Liver (tissue), 9 donors: ENCODE results near the gene SPACDR. TPM values are rescaled to one million over a fixed set of nuclear protein-coding genes. Genes with fewer than 3 reads are reported as not detected.

Source experiments
- DNase-seq: peaks from one replicate; pipeline ENCODE4 v3.0.0-alpha.2; 2017; ENCODE audit warnings: low spot score
- H3K27ac ChIP-seq, 2 donors: one replicate each; pipeline ENCODE4 v1.7.0; 2013; ENCODE audit warnings: inconsistent platforms in 2 of 2, low read length in 2 of 2, control low read depth in 1 of 2, low read depth in 1 of 2, mild to moderate bottlenecking in 1 of 2
- H3K27me3 ChIP-seq, 4 donors: one replicate each; pipeline versions ENCODE4 v1.6.1 to v1.7.0; 2013; ENCODE audit warnings: low read length in 3 of 4, inconsistent platforms in 1 of 4, mild to moderate bottlenecking in 1 of 4, moderate library complexity in 1 of 4; ENCODE audit not compliant: control insufficient read depth in 4 of 4, insufficient read depth in 4 of 4
- H3K36me3 ChIP-seq, 4 donors: one replicate each; pipeline versions ENCODE4 v1.6.1 to v1.7.0; 2013; ENCODE audit warnings: low read length in 3 of 4, mild to moderate bottlenecking in 3 of 4, low read depth in 1 of 4, moderate library complexity in 1 of 4; ENCODE audit not compliant: control insufficient read depth in 4 of 4, insufficient read depth in 3 of 4
- H3K4me1 ChIP-seq, 4 donors: one replicate each; pipeline versions ENCODE4 v1.6.1 to v1.7.0; 2013; ENCODE audit warnings: low read length in 3 of 4, mild to moderate bottlenecking in 3 of 4, moderate library complexity in 1 of 4; ENCODE audit not compliant: control insufficient read depth in 4 of 4, insufficient read depth in 4 of 4
- H3K4me3 ChIP-seq, 3 donors: one replicate each; pipeline versions ENCODE4 v1.6.1 to v1.7.0; 2013; ENCODE audit warnings: low read length in 3 of 3, control low read depth in 1 of 3, low read depth in 1 of 3, mild to moderate bottlenecking in 1 of 3
- H3K9ac ChIP-seq, 2 donors: one replicate each; pipeline ENCODE4 v1.7.0; 2013; ENCODE audit warnings: low read length in 2 of 2, mild to moderate bottlenecking in 2 of 2, moderate library complexity in 2 of 2, control low read depth in 1 of 2, low read depth in 1 of 2
- H3K9me3 ChIP-seq, 4 donors: one replicate each; pipeline versions ENCODE4 v1.6.1 to v1.7.0; 2013; ENCODE audit warnings: low read length in 3 of 4; ENCODE audit not compliant: control insufficient read depth in 4 of 4
- ATF3 ChIP-seq: IDR thresholded peaks from 2 replicates; pipeline ENCODE4 v1.6.1; 2016; ENCODE audit warnings: antibody characterized with exemption
- EGR1 ChIP-seq, 2 donors: IDR thresholded peaks; 2 replicates each; pipeline ENCODE4 v1.6.1; 2016 to 2018; ENCODE audit warnings: antibody characterized with exemption in 2 of 2, low read depth in 2 of 2
- FOXA1 ChIP-seq: IDR thresholded peaks from 2 replicates; pipeline ENCODE4 v1.6.1; 2016; ENCODE audit warnings: antibody characterized with exemption
- FOXA2 ChIP-seq: IDR thresholded peaks from 2 replicates; pipeline ENCODE4 v1.6.1; 2016; ENCODE audit warnings: antibody characterized with exemption
- GABPA ChIP-seq, 2 donors: IDR thresholded peaks in 1 of 2; conservative IDR thresholded peaks in 1 of 2; 2 replicates each; pipeline ENCODE4 v1.6.1; 2016; ENCODE audit warnings: antibody characterized with exemption in 2 of 2, mild to moderate bottlenecking in 1 of 2, moderate library complexity in 1 of 2
- HNF4A ChIP-seq, 2 donors: conservative IDR thresholded peaks; 2 replicates each; pipeline ENCODE4 v1.6.1; 2016; ENCODE audit warnings: antibody characterized with exemption in 2 of 2, mild to moderate bottlenecking in 2 of 2
- HNF4G ChIP-seq: IDR thresholded peaks from 2 replicates; pipeline ENCODE4 v1.6.1; 2016; ENCODE audit warnings: antibody characterized with exemption
- JUND ChIP-seq, 2 donors: IDR thresholded peaks; 2 replicates each; pipeline ENCODE4 v1.6.1; 2016; ENCODE audit warnings: antibody characterized with exemption in 2 of 2
- NR2F2 ChIP-seq: IDR thresholded peaks from 2 replicates; pipeline ENCODE4 v1.6.1; 2016; ENCODE audit warnings: antibody characterized with exemption
- RAD21 ChIP-seq, 2 donors: IDR thresholded peaks; 2 replicates each; pipeline ENCODE4 v1.6.1; 2016; ENCODE audit warnings: antibody characterized with exemption in 2 of 2, mild to moderate bottlenecking in 2 of 2
- REST ChIP-seq: IDR thresholded peaks from 2 replicates; pipeline ENCODE4 v1.6.1; 2016; ENCODE audit warnings: antibody characterized with exemption, mild to moderate bottlenecking
- RXRA ChIP-seq, 2 donors: IDR thresholded peaks; 2 replicates each; pipeline ENCODE4 v1.6.1; 2017 to 2018; ENCODE audit warnings: antibody characterized with exemption in 2 of 2, mild to moderate bottlenecking in 1 of 2
- SP1 ChIP-seq: IDR thresholded peaks from 2 replicates; pipeline ENCODE4 v1.6.1; 2018; ENCODE audit warnings: antibody characterized with exemption, mild to moderate bottlenecking
- TAF1 ChIP-seq: conservative IDR thresholded peaks from 2 replicates; pipeline ENCODE4 v1.6.1; 2016; ENCODE audit warnings: antibody characterized with exemption, mild to moderate bottlenecking
- YY1 ChIP-seq: IDR thresholded peaks from 2 replicates; pipeline ENCODE4 v1.6.1; 2016; ENCODE audit warnings: antibody characterized with exemption, mild to moderate bottlenecking
- WGBS: extraction: QIAGEN DNeasy Blood & Tissue Kit; methylation state at CpG from one replicate; pipeline ENCODE4 v1.1.7; 2013; 5-methylcytosine and 5-hydroxymethylcytosine counted together
- polyA plus RNA-seq, 2 donors: library from polyadenylated mRNA; stranded (reverse) in 1 of 2; unstranded in 1 of 2; fragments of 200-250 nt in 1 of 2; fragments of >200 nt in 1 of 2; fragmentation: Nextera tagmentation in 1 of 2; extraction: Ambion mirVana in 1 of 2; gene quantifications; one replicate each; pipeline versions ENCODE4 v1.2.1 to v1.2.3, GENCODE V29; 2013 to 2015
- total RNA-seq, 2 donors: library from RNA; depleted of rRNA; stranded (reverse); fragments of >200 nt; gene quantifications; one replicate each; pipeline ENCODE4 v1.2.3, GENCODE V29; 2014
- TF ChIP-seq, protein P1 (sequence below): IDR thresholded peaks from 2 replicates; pipeline ENCODE4 v1.6.1; 2016; ENCODE audit warnings: antibody characterized with exemption
- TF ChIP-seq, protein P2 (sequence below): fragments of 150-350 bp; IDR thresholded peaks from 2 replicates; pipeline ENCODE4 v1.5.1; 2017; ENCODE audit warnings: improper control_type of control experiment, low read depth, low read length; ENCODE audit not compliant: missing input control
- TF ChIP-seq, protein P3 (sequence below): IDR thresholded peaks from 2 replicates; pipeline ENCODE4 v1.6.1; 2016; ENCODE audit warnings: antibody characterized with exemption
- donor health status: healthy.
- donor health status: healthy.
- donor health status: healthy.
- donor health status: healthy.
- donor health status: healthy.

SPACDR gene
- total and polyA plus RNA-seq, 4 donors: 0.06 to 0.33 (median 0.17) TPM; not detected in 1

DNA sequence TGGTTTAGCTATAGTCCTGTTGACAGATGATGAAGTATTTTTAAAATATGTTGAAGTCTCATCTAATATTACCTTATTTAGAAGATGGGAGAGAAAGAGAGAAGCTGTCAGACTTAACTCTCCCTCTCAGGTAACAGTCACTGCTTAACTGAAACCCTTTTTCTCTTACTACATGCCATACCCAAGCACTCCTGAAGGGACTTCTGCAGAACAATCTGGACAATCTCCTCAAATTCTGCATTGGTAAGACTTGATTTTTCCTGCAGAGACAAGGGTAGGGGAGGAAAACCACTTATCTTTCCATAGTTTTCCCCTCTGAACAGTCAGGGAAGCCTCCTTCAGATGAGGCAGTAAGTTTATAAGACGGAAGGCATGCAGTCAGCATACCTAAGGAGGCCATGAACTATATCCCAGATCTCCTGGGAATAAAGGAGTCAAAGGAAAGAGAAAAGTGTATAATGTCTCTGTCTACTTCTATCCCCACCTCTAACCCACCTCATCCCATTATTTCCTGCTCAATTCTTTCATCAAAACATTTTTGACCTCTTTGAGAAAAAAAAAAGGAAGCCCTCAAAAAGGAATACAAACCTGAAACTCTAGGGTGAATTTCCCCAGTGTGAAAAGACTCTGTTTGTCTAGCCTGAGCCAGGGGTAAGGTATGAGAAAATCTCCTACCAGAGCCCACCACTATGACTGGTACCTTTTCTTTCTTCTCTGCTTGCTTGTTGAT is 45.0 kb downstream of the SPACDR start:
- H3K4me1 ChIP-seq: no peaks in the 10 kb centered on the region
- no peak overlapping the region for H3K9ac ChIP-seq
- no peaks in the 10 kb centered on the region for H3K36me3 ChIP-seq
- no peak overlapping the region for H3K27ac ChIP-seq
- no peak overlapping the region for H3K4me3 ChIP-seq
- DNase-seq: no peak
- TF ChIP-seq ATF3: no peak
- TF ChIP-seq, protein P1, sequence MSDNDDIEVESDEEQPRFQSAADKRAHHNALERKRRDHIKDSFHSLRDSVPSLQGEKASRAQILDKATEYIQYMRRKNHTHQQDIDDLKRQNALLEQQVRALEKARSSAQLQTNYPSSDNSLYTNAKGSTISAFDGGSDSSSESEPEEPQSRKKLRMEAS: no peak
- H3K9me3 ChIP-seq: no peaks in the 10 kb centered on the region
- H3K27me3 ChIP-seq: no peaks in the 10 kb centered on the region
- WGBS: 96% methylated on average over 1 of the region's 1 CpG

GRCh38 chr7:100415448-100415847 is 48.6 kb downstream of the SPACDR start:
- 96% methylated on average over 5 of the region's 5 CpGs for WGBS
- no peak for DNase-seq

More at GRCh38 chr7:100415448-100415847, 48.6 kb downstream of the SPACDR start:
- TF ChIP-seq HNF4G (no peak), YY1 (no peak), FOXA1 (no peak), REST (no peak), RXRA (IDR thresholded peaks at IDR 0.05) (no peak), SP1 (no peak), TAF1 (no peak), NR2F2 (no peak), HNF4A (conservative IDR thresholded peaks at IDR 0.05) (no peak), EGR1 (IDR thresholded peaks at IDR 0.05; ENCODE audit: low read depth in 2 of 2) (no peak), JUND (IDR thresholded peaks at IDR 0.05) (no peak), RAD21 (IDR thresholded peaks at IDR 0.05) (no peak), FOXA2 (no peak), GABPA (IDR thresholded peaks at IDR 0.05 in 1 of 2, conservative IDR thresholded peaks at IDR 0.05 in 1 of 2) (no peak)
- TF ChIP-seq, protein P2, sequence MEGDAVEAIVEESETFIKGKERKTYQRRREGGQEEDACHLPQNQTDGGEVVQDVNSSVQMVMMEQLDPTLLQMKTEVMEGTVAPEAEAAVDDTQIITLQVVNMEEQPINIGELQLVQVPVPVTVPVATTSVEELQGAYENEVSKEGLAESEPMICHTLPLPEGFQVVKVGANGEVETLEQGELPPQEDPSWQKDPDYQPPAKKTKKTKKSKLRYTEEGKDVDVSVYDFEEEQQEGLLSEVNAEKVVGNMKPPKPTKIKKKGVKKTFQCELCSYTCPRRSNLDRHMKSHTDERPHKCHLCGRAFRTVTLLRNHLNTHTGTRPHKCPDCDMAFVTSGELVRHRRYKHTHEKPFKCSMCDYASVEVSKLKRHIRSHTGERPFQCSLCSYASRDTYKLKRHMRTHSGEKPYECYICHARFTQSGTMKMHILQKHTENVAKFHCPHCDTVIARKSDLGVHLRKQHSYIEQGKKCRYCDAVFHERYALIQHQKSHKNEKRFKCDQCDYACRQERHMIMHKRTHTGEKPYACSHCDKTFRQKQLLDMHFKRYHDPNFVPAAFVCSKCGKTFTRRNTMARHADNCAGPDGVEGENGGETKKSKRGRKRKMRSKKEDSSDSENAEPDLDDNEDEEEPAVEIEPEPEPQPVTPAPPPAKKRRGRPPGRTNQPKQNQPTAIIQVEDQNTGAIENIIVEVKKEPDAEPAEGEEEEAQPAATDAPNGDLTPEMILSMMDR: no peak
- TF ChIP-seq, protein P1: no peak
- TF ChIP-seq, protein P3, sequence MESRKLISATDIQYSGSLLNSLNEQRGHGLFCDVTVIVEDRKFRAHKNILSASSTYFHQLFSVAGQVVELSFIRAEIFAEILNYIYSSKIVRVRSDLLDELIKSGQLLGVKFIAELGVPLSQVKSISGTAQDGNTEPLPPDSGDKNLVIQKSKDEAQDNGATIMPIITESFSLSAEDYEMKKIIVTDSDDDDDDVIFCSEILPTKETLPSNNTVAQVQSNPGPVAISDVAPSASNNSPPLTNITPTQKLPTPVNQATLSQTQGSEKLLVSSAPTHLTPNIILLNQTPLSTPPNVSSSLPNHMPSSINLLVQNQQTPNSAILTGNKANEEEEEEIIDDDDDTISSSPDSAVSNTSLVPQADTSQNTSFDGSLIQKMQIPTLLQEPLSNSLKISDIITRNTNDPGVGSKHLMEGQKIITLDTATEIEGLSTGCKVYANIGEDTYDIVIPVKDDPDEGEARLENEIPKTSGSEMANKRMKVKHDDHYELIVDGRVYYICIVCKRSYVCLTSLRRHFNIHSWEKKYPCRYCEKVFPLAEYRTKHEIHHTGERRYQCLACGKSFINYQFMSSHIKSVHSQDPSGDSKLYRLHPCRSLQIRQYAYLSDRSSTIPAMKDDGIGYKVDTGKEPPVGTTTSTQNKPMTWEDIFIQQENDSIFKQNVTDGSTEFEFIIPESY: no peak
- H3K27me3 ChIP-seq: no peaks in the 10 kb centered on the region
- H3K4me3 ChIP-seq: no peak overlapping the region
- H3K9me3 ChIP-seq: no peaks in the 10 kb centered on the region
- no peak overlapping the region for H3K9ac ChIP-seq
- no peak overlapping the region for H3K27ac ChIP-seq
- H3K4me1 ChIP-seq: no peaks in the 10 kb centered on the region
- no peaks in the 10 kb centered on the region for H3K36me3 ChIP-seq
